Measurements from ENCODE around the gene SPSB3. TPM values are rescaled to one million over a fixed set of nuclear protein-coding genes. Genes with fewer than 3 reads are reported as not detected.

The SPSB3 gene
- polyA plus RNA-seq, 1 donor (not counting 4 experiments of a cell fraction or from before 2014, with no cell fraction given) = 9.5 TPM

DNA sequence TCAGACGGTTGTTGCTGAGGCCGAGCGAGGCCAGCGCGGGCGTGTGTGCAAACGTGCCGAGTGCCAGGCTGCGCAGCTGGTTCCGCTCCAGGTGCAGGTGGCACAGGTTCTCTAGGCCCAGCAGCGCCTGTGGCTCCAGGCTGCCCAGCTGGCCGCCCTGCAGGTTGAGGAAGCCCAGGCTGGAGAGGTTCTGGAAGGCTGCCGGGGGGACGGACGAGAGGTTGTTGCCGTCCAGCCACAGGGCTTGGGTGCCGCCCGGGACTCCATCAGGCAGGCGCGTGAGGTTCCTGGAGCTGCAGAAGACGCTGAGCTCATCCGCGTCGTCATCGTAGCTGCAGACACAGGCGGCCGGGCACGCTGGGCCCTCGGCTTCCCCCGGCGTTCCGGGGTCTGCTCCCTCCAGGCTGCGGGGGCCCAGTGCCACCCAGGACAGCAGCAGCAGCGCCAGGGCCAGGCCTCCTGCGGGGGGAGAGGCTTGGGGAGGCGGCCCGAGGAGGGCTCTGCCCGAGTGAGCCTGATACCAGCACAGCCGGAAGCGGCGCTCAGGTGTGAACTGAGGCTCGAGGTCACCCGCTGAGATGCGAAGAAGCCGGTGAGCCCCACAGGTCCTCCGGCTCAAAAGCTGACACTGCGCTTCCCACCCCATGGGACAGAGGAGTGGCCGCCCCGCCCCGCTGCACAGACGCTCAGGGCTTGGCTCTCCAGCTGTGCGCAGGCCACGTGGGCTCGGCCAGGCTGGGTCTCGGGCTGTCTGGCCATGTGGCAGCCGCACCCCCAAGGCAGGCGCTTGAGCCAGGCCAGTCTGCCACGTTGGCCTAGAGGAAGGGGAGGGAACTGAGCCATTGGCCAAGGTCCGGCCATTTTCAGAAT lies 9.8 kb upstream of the SPSB3 start:
- dilution Hi-C loops (cut with MboI; ENCODE audit: extremely low pct_ligation_motif_present, low sequenced_read_pairs) = no loop called here
- no peak for DNase-seq (ENCODE audit: low read depth, low spot score)
- H3K4me1 ChIP-seq (ENCODE audit: control insufficient read depth, extremely low read depth, insufficient read depth, low read length) = peaks cover 15% of the 10 kb centered on the region
- no peaks in the 10 kb centered on the region for H3K9me1 ChIP-seq (ENCODE audit: control insufficient read depth, extremely low read depth, insufficient read depth, low read length)
- H2AFZ ChIP-seq (ENCODE audit: control insufficient read depth, low read length) = no peak overlapping the region
- no peak for FAIRE-seq
- no peak overlapping the region for H3K4me3 ChIP-seq (ENCODE audit: control insufficient read depth in 2 of 3, extremely low read depth in 1 of 3, insufficient read depth in 2 of 3, low read depth in 1 of 3, low read length in 3 of 3)
- no peak for TF ChIP-seq CTCF (optimal IDR thresholded peaks at IDR 0.05 in 1 of 3, IDR thresholded peaks at IDR 0.05 in 1 of 3, conservative IDR thresholded peaks at IDR 0.05 in 1 of 3; ENCODE audit: extremely low read depth in 1 of 3, insufficient read depth in 2 of 3, low read length in 3 of 3)
- TF ChIP-seq EZH2 (IDR thresholded peaks at IDR 0.05; ENCODE audit: low read length) = no peak
- no peak overlapping the region for H3K9ac ChIP-seq (ENCODE audit: control insufficient read depth, extremely low read depth, insufficient read depth, low read length)
- no peaks in the 10 kb centered on the region for H3K27me3 ChIP-seq (ENCODE audit: control insufficient read depth, extremely low read depth, insufficient read depth, low read length)
- peaks cover 3% of the 10 kb centered on the region for H4K20me1 ChIP-seq (ENCODE audit: control insufficient read depth, extremely low read depth, insufficient read depth, low read length)
- peaks cover 0 to 8% of the 10 kb centered on the region in 2 experiments for H3K36me3 ChIP-seq (ENCODE audit: control insufficient read depth in 2 of 2, extremely low read depth in 1 of 2, insufficient read depth in 2 of 2, low read length in 2 of 2)
- peaks cover 7% of the 10 kb centered on the region for H3K79me2 ChIP-seq (ENCODE audit: control insufficient read depth, insufficient read depth, low read length)
- no peak overlapping the region for H3K4me2 ChIP-seq (ENCODE audit: control insufficient read depth, extremely low read depth, insufficient read depth, low read depth, low read length)
- H3K9me3 ChIP-seq (ENCODE audit: control insufficient read depth, low read depth, low read length) = no peaks in the 10 kb centered on the region
- no peak overlapping the region for H3K27ac ChIP-seq (ENCODE audit: control insufficient read depth, insufficient read depth, low read length)

DNA sequence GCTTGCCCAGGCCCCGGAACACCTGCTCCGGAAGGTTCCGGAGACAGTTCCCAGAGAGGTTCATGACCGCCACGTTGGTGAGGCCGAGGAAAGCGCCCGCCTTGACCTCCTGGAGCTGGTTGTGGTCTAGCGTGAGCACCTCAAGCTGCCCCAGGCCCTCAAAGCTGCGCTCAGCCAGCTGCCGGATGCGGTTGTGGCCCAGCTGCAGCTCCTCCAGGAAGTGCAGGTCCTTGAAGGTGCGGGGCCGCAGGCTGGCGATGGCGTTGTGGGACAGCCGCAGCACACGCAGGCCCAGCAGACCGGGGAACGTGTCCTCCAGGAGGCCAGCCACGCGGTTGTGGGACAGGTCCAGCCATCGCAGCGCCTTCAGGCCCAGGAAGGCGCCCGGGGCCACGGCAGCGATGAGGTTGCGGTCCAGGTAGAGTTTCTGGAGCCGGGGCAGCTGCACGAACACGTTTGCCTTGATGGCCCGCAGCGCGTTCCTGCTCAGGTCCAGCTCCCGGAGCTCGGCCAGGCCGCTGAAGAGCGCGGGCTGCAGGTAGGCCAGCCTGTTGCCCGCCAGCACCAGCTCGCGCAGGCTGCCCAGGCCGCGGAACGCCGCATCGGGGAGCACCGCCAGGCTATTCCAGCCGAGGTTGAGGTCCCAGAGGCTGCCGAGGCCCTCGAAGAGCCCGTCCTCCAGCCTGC lies 9.0 kb upstream of the SPSB3 start:
- H3K36me3 ChIP-seq (ENCODE audit: control insufficient read depth in 2 of 2, extremely low read depth in 1 of 2, insufficient read depth in 2 of 2, low read length in 2 of 2) = peaks cover 0 to 11% of the 10 kb centered on the region in 2 experiments
- H3K27me3 ChIP-seq (ENCODE audit: control insufficient read depth, extremely low read depth, insufficient read depth, low read length) = no peaks in the 10 kb centered on the region
- H3K9me3 ChIP-seq (ENCODE audit: control insufficient read depth, low read depth, low read length) = no peaks in the 10 kb centered on the region
- H3K4me2 ChIP-seq (ENCODE audit: control insufficient read depth, extremely low read depth, insufficient read depth, low read depth, low read length) = no peak overlapping the region
- H3K4me1 ChIP-seq (ENCODE audit: control insufficient read depth, extremely low read depth, insufficient read depth, low read length) = peaks cover 15% of the 10 kb centered on the region
- TF ChIP-seq EZH2 (IDR thresholded peaks at IDR 0.05; ENCODE audit: low read length) = no peak
- TF ChIP-seq CTCF (optimal IDR thresholded peaks at IDR 0.05 in 1 of 3, IDR thresholded peaks at IDR 0.05 in 1 of 3, conservative IDR thresholded peaks at IDR 0.05 in 1 of 3; ENCODE audit: extremely low read depth in 1 of 3, insufficient read depth in 2 of 3, low read length in 3 of 3) = no peak
- H4K20me1 ChIP-seq (ENCODE audit: control insufficient read depth, extremely low read depth, insufficient read depth, low read length) = peaks cover 3% of the 10 kb centered on the region
- H3K9ac ChIP-seq (ENCODE audit: control insufficient read depth, extremely low read depth, insufficient read depth, low read length) = no peak overlapping the region
- no peak overlapping the region for H2AFZ ChIP-seq (ENCODE audit: control insufficient read depth, low read length)
- no peak overlapping the region for H3K4me3 ChIP-seq (ENCODE audit: control insufficient read depth in 2 of 3, extremely low read depth in 1 of 3, insufficient read depth in 2 of 3, low read depth in 1 of 3, low read length in 3 of 3)
- peaks cover 14% of the 10 kb centered on the region for H3K79me2 ChIP-seq (ENCODE audit: control insufficient read depth, insufficient read depth, low read length)
- H3K9me1 ChIP-seq (ENCODE audit: control insufficient read depth, extremely low read depth, insufficient read depth, low read length) = no peaks in the 10 kb centered on the region
- dilution Hi-C loops (cut with MboI; ENCODE audit: extremely low pct_ligation_motif_present, low sequenced_read_pairs) = no loop called here
- no peak for FAIRE-seq
- DNase-seq (ENCODE audit: low read depth, low spot score) = no peak
- no peak overlapping the region for H3K27ac ChIP-seq (ENCODE audit: control insufficient read depth, insufficient read depth, low read length)
